H1 (cell line): ENCODE data around the gene MRTFB. TPM values are rescaled to one million over a fixed set of nuclear protein-coding genes. Genes with fewer than 3 reads are reported as not detected.

Experiments
- ASH2L ChIP-seq: fragments of 200-600, 300-600 bp; sonication (generic); IDR thresholded peaks from one replicate; pipeline ENCODE4 v1.7.1; 2017; ENCODE audit warnings: low read length
- BRCA1 ChIP-seq: IDR thresholded peaks from 2 replicates; pipeline ENCODE4 v1.6.1; 2012; ENCODE audit warnings: low read depth, low read length, improper control_type of control experiment
- CBX5 ChIP-seq: fragments of 300-800, 300-1000 bp; sonication (generic); IDR thresholded peaks from 2 replicates; pipeline ENCODE4 v1.7.1; 2016; ENCODE audit warnings: antibody characterized with exemption, low read length, low read depth
- CEBPB ChIP-seq: IDR thresholded peaks from 2 replicates; pipeline ENCODE4 v1.6.1; 2012; ENCODE audit warnings: low read depth, low read length
- EGR1 ChIP-seq: IDR thresholded peaks from 2 replicates; pipeline ENCODE4 v1.6.1; 2011; ENCODE audit warnings: low read depth, low read length, borderline replicate concordance
- GTF2F1 ChIP-seq: IDR thresholded peaks from 2 replicates; pipeline ENCODE4 v1.6.1; 2012; ENCODE audit warnings: low read depth, low read length, improper control_type of control experiment, borderline replicate concordance
- NANOG ChIP-seq: IDR thresholded peaks from 2 replicates; pipeline ENCODE4 v1.6.1; 2011; ENCODE audit warnings: low read length, low read depth, mild to moderate bottlenecking, inconsistent platforms; ENCODE audit not compliant: insufficient read depth, poor library complexity, severe bottlenecking
- RFX5 ChIP-seq: IDR thresholded peaks from 2 replicates; pipeline ENCODE4 v1.6.1; 2011; ENCODE audit warnings: low read depth, low read length, improper control_type of control experiment, borderline replicate concordance
- SIN3A ChIP-seq, 2 experiments: IDR thresholded peaks in 1 of 2; conservative IDR thresholded peaks in 1 of 2; 2 replicates each; pipeline ENCODE4 v1.6.1; 2011 to 2012; ENCODE audit warnings: low read length in 2 of 2, improper control_type of control experiment in 1 of 2, low read depth in 1 of 2, mild to moderate bottlenecking in 1 of 2
- ZNF274 ChIP-seq: IDR thresholded peaks from 2 replicates; pipeline ENCODE4 v1.7.0; 2012; ENCODE audit warnings: low read length, borderline replicate concordance; ENCODE audit errors: extremely low read depth
- polyA plus RNA-seq, 7 experiments: library from polyadenylated mRNA; depleted of rRNA in 3 of 7; stranded (reverse) in 5 of 7; unstranded in 2 of 7; fragments of >200 nt in 5 of 7; fragments of 200-250 nt in 2 of 7; gene quantifications; 1 replicate in 5 of 7; 2 replicates in 1 of 7; 4 replicates in 1 of 7; pipeline versions ENCODE4 v1.2.1 to v1.2.3, GENCODE V29; 2011 to 2013; ENCODE audit warnings: missing spikeins in 2 of 7, mixed read lengths in 2 of 7
- total RNA-seq: library from RNA; stranded (reverse); fragmentation: NEBNext Ultra II Directional; extraction: Animal tissue kit (Norgen Biotek cat#: 25700); gene quantifications from 2 replicates; pipeline ENCODE4 v1.2.1, GENCODE V29; 2021
- TF ChIP-seq, protein P1 (sequence below), 3 experiments: IDR thresholded peaks; 1 replicate in 2 of 3; 2 replicates in 1 of 3; pipeline versions ENCODE4 v1.5.1 to v1.6.1; 2011; ENCODE audit warnings: low read length in 3 of 3, mild to moderate bottlenecking in 3 of 3, inconsistent platforms in 2 of 3, low read depth in 1 of 3, moderate library complexity in 1 of 3; ENCODE audit not compliant: insufficient read depth in 1 of 3; ENCODE audit errors: control extremely low read depth in 1 of 3
- TF ChIP-seq, protein P2 (sequence below): IDR thresholded peaks from 2 replicates; pipeline ENCODE4 v1.6.1; 2012; ENCODE audit warnings: inconsistent platforms

MRTFB gene
- total and polyA plus RNA-seq, 2 of the 8 experiments (the other 6 are each of a cell fraction or from before 2014, with no cell fraction given), result 13.5 to 34.9 TPM

DNA sequence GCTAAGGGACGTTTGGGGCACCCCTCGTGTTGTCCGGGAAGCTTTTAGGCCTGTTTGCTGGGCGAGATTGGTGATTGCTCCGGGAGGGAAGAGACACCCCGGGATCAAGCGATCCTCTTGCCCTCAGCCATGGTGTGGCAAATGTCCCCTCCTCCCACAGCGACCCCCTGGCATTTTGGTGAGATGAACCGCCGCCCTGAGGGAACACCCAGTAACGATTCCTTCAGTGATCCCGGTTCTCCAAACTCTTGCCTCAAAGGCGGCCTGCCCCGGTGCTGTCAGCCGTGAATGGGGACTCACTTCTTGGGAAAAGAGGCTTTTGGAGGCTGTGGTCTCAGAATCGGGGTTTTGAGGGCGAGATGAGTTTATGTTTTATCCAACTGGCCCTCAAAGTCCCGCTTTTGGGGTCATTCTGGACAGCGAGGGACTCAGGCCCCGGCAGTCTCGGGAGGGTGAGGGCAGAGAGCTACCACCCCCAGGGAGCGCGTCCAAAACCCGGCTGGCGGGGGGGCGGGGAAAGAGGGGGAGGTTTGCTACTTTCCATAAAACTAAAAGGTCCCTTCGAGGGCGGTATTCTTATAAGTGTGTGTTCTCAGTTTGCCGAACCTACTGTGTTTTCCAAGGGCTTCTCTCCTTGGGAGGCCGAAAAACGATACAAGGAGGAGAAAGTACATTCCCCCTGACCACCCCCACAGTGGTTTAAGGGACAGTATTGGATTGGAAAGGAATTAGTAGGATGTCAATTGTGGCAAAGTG lies 232.7 kb downstream of the MRTFB start (continued):
- TF ChIP-seq, protein P1, sequence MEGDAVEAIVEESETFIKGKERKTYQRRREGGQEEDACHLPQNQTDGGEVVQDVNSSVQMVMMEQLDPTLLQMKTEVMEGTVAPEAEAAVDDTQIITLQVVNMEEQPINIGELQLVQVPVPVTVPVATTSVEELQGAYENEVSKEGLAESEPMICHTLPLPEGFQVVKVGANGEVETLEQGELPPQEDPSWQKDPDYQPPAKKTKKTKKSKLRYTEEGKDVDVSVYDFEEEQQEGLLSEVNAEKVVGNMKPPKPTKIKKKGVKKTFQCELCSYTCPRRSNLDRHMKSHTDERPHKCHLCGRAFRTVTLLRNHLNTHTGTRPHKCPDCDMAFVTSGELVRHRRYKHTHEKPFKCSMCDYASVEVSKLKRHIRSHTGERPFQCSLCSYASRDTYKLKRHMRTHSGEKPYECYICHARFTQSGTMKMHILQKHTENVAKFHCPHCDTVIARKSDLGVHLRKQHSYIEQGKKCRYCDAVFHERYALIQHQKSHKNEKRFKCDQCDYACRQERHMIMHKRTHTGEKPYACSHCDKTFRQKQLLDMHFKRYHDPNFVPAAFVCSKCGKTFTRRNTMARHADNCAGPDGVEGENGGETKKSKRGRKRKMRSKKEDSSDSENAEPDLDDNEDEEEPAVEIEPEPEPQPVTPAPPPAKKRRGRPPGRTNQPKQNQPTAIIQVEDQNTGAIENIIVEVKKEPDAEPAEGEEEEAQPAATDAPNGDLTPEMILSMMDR (IDR thresholded peaks at IDR 0.05; ENCODE audit: control extremely low read depth in 1 of 3, insufficient read depth in 1 of 3, low read depth in 1 of 3, low read length in 3 of 3), result no peak
- TF ChIP-seq RFX5 (no peak), NANOG (no peak), ASH2L (no peak), ZNF274 (no peak), EGR1 (no peak), CEBPB (no peak), SIN3A (conservative IDR thresholded peaks at IDR 0.05 in 1 of 2, IDR thresholded peaks at IDR 0.05 in 1 of 2; ENCODE audit: low read depth in 1 of 2, low read length in 2 of 2) (peak; percentile 57 to 77; a peak in 1 of 4 replicates), BRCA1 (no peak), CBX5 (no peak), GTF2F1 (no peak)
- TF ChIP-seq, protein P2, sequence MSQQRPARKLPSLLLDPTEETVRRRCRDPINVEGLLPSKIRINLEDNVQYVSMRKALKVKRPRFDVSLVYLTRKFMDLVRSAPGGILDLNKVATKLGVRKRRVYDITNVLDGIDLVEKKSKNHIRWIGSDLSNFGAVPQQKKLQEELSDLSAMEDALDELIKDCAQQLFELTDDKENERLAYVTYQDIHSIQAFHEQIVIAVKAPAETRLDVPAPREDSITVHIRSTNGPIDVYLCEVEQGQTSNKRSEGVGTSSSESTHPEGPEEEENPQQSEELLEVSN, result no peak
